Upper lobe of left lung (tissue), 6 donors: ENCODE results near the gene TMEM91. TPM values are rescaled to one million over a fixed set of nuclear protein-coding genes. Genes with fewer than 3 reads are reported as not detected.

Source experiments
- ATAC-seq, 2 donors: fragments of 200-7000 bp; cut with Tn5 transposase; one replicate each; pipeline ENCODE4 v1.9.1; 2022; ENCODE audit warnings: mild to moderate bottlenecking in 2 of 2, moderate library complexity in 2 of 2; ENCODE audit not compliant: low FRiP score in 2 of 2
- DNase-seq, 2 donors: peaks; one replicate each; pipeline ENCODE4 v3.0.0-alpha.2; 2019 to 2020
- H3K27ac ChIP-seq, 4 donors: fragments of 200-600 bp; sonication (generic); one replicate each; pipeline ENCODE4 v1.5.1; 2016 to 2019
- H3K27me3 ChIP-seq, 4 donors: fragments of 200-600 bp; sonication (generic); one replicate each; pipeline ENCODE4 v1.5.1; 2017 to 2019
- H3K36me3 ChIP-seq, 4 donors: fragments of 200-600 bp; sonication (generic); one replicate each; pipeline ENCODE4 v1.5.1; 2016 to 2019
- H3K4me1 ChIP-seq, 4 donors: fragments of 200-600 bp; sonication (generic); one replicate each; pipeline ENCODE4 v1.5.1; 2018 to 2019
- H3K4me3 ChIP-seq, 4 donors: fragments of 200-600 bp; sonication (generic); one replicate each; pipeline ENCODE4 v1.5.1; 2017 to 2019; ENCODE audit warnings: mild to moderate bottlenecking in 2 of 4, moderate library complexity in 1 of 4
- H3K9me3 ChIP-seq, 4 donors: fragments of 200-600 bp; sonication (generic); one replicate each; pipeline ENCODE4 v1.5.1; 2018 to 2019
- EP300 ChIP-seq, 4 donors: sonication (generic); formaldehyde crosslinking; IDR thresholded peaks; one replicate each; pipeline ENCODE4 v1.5.1; 2017; ENCODE audit warnings: antibody characterized with exemption in 4 of 4, control low read depth in 2 of 4
- POLR2A ChIP-seq, 4 donors: fragments of 450-650 bp; IDR thresholded peaks; one replicate each; pipeline ENCODE4 v1.5.1; 2016 to 2017; ENCODE audit warnings: antibody characterized with exemption in 4 of 4, mild to moderate bottlenecking in 2 of 4
- POLR2AphosphoS5 ChIP-seq, 2 donors: sonication (generic); formaldehyde crosslinking; IDR thresholded peaks; one replicate each; pipeline ENCODE4 v1.5.1; 2017; ENCODE audit warnings: antibody characterized with exemption in 2 of 2
- WGBS, 2 donors: methylation state at CpG; one replicate each; pipeline ENCODE4 v1.1.5; 2017 to 2018; 5-methylcytosine and 5-hydroxymethylcytosine counted together
- total RNA-seq, 6 donors: library from RNA; depleted of rRNA in 4 of 6; stranded (reverse); fragments of >200 nt in 4 of 6; gene quantifications; one replicate each; pipeline versions ENCODE4 v1.1.0 to v1.2.1, GENCODE V29; 2016 to 2021
- TF ChIP-seq, protein P1 (sequence below), 6 experiments: fragments of 450-650 bp in 4 of 6; fragments of 200-600 bp in 2 of 6; sonication (generic) in 2 of 6; IDR thresholded peaks; one replicate each; pipeline ENCODE4 v1.5.1; 2016 to 2019; ENCODE audit warnings: antibody characterized with exemption in 6 of 6
- donor health status: DM: no; HTN: no; CAD: no; lungs with moderate emphysema.
- donor health status: DM: no; HTN: yes; CAD: no; lungs with severe emphysema.

Gene TMEM91
- total RNA-seq, 6 donors from 2014 or later, result 18.7 to 65.0 (median 29.3) TPM

GRCh38 chr19:41355802-41356201 is 20.5 kb upstream of the TMEM91 start:
- Histone ChIP-seq H3K9me3 (no peaks in the 10 kb centered on the region), H3K4me3 (no peak overlapping the region), H3K36me3 (no peaks in the 10 kb centered on the region), H3K27me3 (no peaks in the 10 kb centered on the region), H3K27ac (peak overlapping the region; percentile 34 to 95 (median 89)), H3K4me1 (peaks cover 29 to 72% (median 46%) of the 10 kb centered on the region in 4 donors)
- TF ChIP-seq POLR2AphosphoS5 (IDR thresholded peaks at IDR 0.05) (peak in 1 of 2 donors; percentile 31), EP300 (IDR thresholded peaks at IDR 0.05) (no peak)
- DNase-seq (no peak), ATAC-seq (no peak)
- WGBS, 2 donors, result 43 to 78% methylated on average over 3 of the region's 3 CpGs

DNA sequence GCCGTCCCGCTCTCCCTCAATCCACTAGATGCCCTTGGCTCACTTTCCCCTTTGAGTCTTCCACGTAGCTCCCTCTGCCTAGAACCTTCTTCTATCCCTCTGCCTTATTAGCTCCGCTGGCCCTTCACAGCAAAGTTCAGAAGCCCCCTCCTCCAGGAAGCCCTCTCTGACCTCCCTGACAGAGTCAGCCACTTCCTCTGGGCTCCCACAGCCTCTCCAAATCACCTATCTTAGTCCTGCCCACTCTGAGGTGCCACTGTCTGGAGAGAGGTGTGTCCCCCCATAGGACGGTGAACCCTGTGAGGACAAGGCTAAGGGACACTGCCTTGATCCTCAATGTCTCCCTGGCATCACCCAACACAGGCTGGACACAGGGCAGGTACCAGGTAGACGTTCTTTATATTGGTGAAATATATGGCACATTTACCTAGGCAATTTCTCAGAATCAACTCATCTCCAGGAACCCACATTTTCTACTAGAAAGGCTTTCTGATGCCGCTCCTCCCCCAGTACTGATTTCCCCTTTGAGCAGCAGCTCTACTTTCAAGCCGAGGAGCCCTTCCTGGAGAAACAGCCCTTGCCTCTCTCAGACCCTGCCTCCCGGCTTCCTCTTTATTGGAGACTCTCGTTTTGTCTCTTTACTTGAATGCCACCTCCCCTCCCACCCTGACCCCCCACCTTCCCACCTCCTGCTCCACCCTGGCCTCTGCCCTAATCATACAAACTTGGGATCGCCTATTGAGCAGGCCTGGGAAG is 19.2 kb upstream of the TMEM91 start:
- Histone ChIP-seq H3K27ac (peak overlapping the region in 3 of 4 donors; percentile 32 to 95 (median 89)), H3K4me1 (peaks cover 29 to 59% (median 37%) of the 10 kb centered on the region in 4 donors), H3K36me3 (no peaks in the 10 kb centered on the region), H3K9me3 (no peaks in the 10 kb centered on the region), H3K27me3 (no peaks in the 10 kb centered on the region), H3K4me3 (no peak overlapping the region)
- TF ChIP-seq POLR2A (IDR thresholded peaks at IDR 0.05) (no peak), EP300 (IDR thresholded peaks at IDR 0.05) (no peak), POLR2AphosphoS5 (IDR thresholded peaks at IDR 0.05) (no peak)
- TF ChIP-seq, protein P1, sequence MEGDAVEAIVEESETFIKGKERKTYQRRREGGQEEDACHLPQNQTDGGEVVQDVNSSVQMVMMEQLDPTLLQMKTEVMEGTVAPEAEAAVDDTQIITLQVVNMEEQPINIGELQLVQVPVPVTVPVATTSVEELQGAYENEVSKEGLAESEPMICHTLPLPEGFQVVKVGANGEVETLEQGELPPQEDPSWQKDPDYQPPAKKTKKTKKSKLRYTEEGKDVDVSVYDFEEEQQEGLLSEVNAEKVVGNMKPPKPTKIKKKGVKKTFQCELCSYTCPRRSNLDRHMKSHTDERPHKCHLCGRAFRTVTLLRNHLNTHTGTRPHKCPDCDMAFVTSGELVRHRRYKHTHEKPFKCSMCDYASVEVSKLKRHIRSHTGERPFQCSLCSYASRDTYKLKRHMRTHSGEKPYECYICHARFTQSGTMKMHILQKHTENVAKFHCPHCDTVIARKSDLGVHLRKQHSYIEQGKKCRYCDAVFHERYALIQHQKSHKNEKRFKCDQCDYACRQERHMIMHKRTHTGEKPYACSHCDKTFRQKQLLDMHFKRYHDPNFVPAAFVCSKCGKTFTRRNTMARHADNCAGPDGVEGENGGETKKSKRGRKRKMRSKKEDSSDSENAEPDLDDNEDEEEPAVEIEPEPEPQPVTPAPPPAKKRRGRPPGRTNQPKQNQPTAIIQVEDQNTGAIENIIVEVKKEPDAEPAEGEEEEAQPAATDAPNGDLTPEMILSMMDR (IDR thresholded peaks at IDR 0.05), result no peak
- 78 to 87% methylated on average over 11 of the region's 11 CpGs for WGBS, 2 donors
- ATAC-seq (no peak), DNase-seq (peak in 1 of 2 donors; percentile 52)

GRCh38 chr19:41357746-41358145 is 18.6 kb upstream of the TMEM91 start:
- WGBS, 2 donors, result 92% methylated on average over 7 to 13 of the region's 13 CpGs

GRCh38 chr19:41359741-41360140 is 16.6 kb upstream of the TMEM91 start:
- no peaks in the 10 kb centered on the region for H3K27me3 ChIP-seq
- H3K9me3 ChIP-seq, result no peaks in the 10 kb centered on the region
- TF ChIP-seq, protein P1 (IDR thresholded peaks at IDR 0.05), result no peak
- no peak for TF ChIP-seq POLR2A (IDR thresholded peaks at IDR 0.05)
- TF ChIP-seq POLR2AphosphoS5 (IDR thresholded peaks at IDR 0.05), result no peak
- no peak for TF ChIP-seq EP300 (IDR thresholded peaks at IDR 0.05)
- H3K4me3 ChIP-seq, result no peak overlapping the region
- WGBS, 2 donors, result 96 to 100% methylated on average over 1 of the region's 1 CpG
- peaks cover 32 to 52% (median 41%) of the 10 kb centered on the region in 4 donors for H3K4me1 ChIP-seq
- no peaks in the 10 kb centered on the region for H3K36me3 ChIP-seq
- no peak for ATAC-seq
- no peak overlapping the region for H3K27ac ChIP-seq
- DNase-seq, result no peak

More at GRCh38 chr19:41357746-41358145, 18.6 kb upstream of the TMEM91 start:
- TF ChIP-seq POLR2A (IDR thresholded peaks at IDR 0.05), result no peak
- no peak for TF ChIP-seq EP300 (IDR thresholded peaks at IDR 0.05)
- TF ChIP-seq, protein P1 (IDR thresholded peaks at IDR 0.05), result no peak
- TF ChIP-seq POLR2AphosphoS5 (IDR thresholded peaks at IDR 0.05), result no peak
- DNase-seq (peak in 1 of 2 donors; percentile 38), ATAC-seq (no peak)
- H3K27ac ChIP-seq, result peak overlapping the region in 2 of 4 donors; percentile 32 to 95
- H3K27me3 ChIP-seq, result no peaks in the 10 kb centered on the region
- H3K36me3 ChIP-seq, result no peaks in the 10 kb centered on the region
- H3K4me1 ChIP-seq, result peaks cover 30 to 56% (median 39%) of the 10 kb centered on the region in 4 donors
- no peaks in the 10 kb centered on the region for H3K9me3 ChIP-seq
- H3K4me3 ChIP-seq, result no peak overlapping the region

DNA sequence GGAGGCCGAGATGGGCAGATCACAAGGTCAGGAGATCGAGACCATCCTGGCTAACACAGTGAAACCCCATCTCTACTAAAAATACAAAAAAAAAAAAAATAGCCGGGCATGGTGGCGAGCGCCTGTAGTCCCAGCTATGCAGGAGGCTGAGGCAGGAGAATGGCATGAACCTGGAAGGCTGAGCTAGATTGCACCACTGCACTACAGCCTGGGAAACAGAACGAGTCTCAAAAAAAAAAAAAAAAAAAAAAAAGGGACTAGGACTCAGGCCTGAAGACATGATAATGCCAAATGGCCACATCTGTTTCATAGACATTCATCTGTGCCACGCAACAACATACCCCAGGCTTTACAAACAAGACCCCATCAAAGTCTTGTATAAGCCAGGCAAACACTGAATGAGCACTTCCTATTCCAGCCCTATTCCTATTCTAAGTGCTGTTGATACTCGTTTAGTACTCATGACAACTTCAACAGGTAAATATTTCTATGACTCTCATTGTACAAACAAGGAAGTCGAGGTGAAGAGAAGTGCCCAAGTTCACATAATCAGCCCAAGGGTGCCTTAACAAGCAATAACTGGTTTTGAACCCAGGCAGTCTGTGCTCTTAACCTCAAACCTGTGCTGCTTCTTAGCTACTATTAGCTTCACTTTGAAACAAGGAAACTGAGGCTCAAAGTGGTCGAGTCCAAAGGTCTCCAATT is 14.0 kb upstream of the TMEM91 start:
- no peaks in the 10 kb centered on the region for H3K9me3 ChIP-seq
- H3K27me3 ChIP-seq, result no peaks in the 10 kb centered on the region
- peaks cover 19 to 36% (median 27%) of the 10 kb centered on the region in 4 donors for H3K4me1 ChIP-seq
- DNase-seq, result no peak
- WGBS, 2 donors, result 73 to 74% methylated on average over 10 of the region's 10 CpGs
- H3K36me3 ChIP-seq, result no peaks in the 10 kb centered on the region
- no peak overlapping the region for H3K4me3 ChIP-seq
- H3K27ac ChIP-seq, result peak overlapping the region; percentile 90 to 98 (median 98)
- TF ChIP-seq, protein P1 (IDR thresholded peaks at IDR 0.05), result no peak
- no peak for TF ChIP-seq EP300 (IDR thresholded peaks at IDR 0.05)
- no peak for TF ChIP-seq POLR2AphosphoS5 (IDR thresholded peaks at IDR 0.05)
- no peak for TF ChIP-seq POLR2A (IDR thresholded peaks at IDR 0.05)
- ATAC-seq, result peak in 1 of 2 donors; percentile 32
